Limb (tissue), 2 donors: Measurements from ENCODE around the gene CUL5.

Source experiments
- DNase-seq, 2 donors: peaks; one replicate each; pipeline ENCODE4 v3.0.0-alpha.2; 2016; ENCODE audit errors: extremely low spot score in 2 of 2

Gene CUL5

DNA sequence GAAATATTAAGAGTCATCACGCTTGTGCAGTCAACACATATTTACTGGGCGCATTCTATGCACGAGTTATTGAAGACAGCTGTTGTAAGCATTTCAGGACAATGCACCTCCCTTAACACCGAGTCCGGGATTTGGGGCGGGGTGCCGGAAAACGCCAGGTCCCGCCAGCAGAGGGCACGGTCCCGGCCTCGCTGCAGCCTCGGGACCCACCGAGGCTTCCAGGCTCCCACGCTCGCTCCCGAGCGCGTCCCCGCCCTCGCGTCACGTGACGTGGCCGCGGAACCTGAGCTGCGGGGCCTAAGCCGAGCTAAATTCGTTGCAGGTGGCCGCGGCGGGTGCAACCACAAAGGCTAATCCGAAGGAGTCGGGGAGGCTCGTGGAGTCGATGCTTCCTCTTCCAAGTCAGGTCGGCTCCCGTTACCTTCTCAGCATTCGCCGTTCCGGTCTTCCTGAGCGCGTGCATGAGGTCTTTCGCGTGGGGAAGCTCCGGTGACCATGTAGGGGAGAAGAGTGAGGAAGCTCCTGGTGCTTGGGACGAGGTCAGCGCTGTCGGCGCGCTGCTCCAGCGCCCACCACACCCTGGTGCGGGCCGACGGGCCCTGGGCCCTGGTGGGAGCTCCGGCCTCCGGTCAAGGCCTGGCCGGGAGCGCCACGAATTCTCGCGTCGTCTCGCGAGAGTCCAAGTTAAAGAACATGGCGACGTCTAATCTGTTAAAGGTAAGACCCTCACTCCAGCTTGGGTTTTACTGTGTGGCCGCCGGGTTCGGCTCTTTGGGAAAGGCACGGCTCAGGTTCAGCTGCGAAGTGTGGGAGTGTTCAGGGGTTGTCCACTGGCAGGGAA is at the start of gene CUL5:
Gene CUL5 (plus strand): TSS at position 243 of the 841 bp plus-strand sequence. CDS start 451 bp downstream, at position 694.
- DNase-seq = peak; percentile 90 to 96

DNA sequence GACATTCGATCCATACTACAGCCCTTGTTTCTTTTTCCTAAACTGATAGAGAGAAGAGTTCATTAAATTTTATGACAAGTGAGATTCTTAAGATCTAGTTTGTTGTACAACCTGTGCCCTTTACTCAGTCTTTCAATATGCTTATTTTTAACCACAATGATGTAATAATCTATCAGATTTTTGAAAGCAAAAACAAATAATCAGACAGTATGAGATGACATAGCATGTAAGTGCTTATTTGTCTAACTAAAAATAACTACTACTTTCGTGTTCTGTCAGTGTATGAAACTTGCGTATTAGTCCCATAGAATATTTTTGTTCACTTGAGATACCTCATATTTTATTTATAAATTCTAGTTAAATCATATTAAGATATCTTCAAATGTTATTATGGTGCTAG is 47.2 kb upstream of the CUL5 start:
- DNase-seq = no peak

DNA sequence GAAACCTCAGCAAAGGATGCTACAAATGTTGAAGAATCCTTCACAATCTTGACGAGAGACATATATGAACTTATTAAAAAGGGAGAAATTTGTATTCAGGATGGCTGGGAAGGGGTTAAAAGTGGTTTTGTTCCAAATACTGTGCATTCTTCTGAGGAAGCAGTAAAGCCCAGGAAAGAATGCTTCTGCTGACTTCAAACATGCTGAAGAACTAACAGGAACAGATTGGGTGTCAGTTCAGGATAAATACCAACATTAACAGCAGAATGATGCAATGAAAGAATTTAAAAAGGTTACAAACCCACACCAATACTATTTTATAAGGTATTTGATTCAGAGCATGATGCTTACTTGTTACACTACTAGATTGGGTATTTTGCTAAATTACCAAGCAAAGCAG is 46.5 kb upstream of the CUL5 start:
- DNase-seq = no peak

- DNase-seq = no peak
Measured at GRCh38 chr11:107963091-107963490, 45.6 kb upstream of the CUL5 start.

DNA sequence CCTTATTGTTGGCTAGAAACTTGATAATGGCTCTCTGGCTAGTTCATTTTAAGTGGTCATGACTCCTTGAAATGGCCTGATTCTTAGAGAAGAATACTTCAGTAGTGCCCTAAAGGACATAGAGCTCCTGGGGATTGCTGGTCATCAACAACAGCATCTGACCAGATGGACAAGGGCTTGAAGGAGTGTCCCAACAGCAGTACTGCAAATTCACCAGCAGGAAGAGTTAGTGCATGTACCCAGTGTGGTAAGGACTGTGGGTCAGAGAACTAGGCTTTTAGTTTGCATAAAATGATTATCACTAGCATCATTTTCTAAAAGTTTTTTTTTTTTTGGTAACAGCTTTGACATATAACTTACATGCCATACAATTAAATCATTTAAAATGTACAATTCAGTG is 39.5 kb upstream of the CUL5 start:
- no peak for DNase-seq

GRCh38 chr11:107970049-107970448 is 38.6 kb upstream of the CUL5 start:
- DNase-seq = no peak

DNA sequence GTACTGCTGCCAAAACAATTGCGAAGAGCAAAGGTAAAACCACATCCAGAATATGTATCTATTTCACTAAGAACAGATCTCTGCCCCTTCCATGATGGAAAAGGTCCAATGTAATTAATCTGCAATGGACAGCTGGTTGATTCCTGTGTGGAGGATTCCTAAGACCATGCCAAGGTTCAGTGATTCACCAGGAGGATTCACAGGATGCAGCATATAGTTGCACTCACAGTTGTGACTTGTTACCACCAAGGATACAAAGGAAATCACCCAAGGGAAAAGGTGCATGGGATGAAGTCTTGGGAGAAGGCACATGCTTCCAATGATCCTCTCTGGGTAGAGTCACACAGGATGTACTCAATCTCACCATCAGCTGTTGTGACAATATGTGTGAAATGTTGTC is 35.1 kb upstream of the CUL5 start:
- no peak for DNase-seq

DNA sequence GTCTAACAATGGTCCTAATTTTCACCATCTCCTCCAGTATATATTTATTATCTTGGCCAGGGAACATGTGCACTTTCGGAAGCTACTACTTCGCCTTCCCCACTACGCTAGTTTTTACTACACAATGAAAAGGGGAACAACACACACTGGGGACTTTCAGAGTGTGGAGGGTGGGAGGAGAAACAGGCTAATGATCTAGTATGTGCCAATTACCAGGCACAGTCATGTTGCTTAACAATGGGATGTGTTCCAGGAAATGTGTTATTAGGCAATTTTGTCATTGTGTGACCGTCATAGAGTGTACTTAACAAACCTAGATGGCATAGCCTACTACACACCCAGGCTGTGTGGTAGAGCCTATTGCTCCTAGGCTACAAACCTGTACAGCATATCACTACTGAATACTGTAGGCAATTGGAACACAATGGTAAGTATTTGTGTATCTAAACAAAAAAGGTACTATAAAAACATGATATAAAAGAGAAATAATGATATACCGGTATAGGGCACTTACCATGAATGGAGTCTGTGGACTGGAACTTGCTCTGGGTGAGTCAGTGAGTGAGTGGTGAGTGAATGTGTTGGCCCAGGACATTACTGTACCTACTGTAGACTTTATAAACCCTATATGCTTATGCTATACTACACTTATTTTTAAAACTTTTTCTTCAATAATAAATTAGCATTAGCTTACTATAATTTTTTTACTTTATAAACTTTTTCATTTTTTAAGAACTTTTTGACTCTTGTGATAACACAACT is 20.1 kb upstream of the CUL5 start:
- DNase-seq = no peak

GRCh38 chr11:107991868-107992414 is 16.8 kb upstream of the CUL5 start:
- DNase-seq = no peak

GRCh38 chr11:107996006-107996776 is 12.5 kb upstream of the CUL5 start:
- DNase-seq = no peak

DNA sequence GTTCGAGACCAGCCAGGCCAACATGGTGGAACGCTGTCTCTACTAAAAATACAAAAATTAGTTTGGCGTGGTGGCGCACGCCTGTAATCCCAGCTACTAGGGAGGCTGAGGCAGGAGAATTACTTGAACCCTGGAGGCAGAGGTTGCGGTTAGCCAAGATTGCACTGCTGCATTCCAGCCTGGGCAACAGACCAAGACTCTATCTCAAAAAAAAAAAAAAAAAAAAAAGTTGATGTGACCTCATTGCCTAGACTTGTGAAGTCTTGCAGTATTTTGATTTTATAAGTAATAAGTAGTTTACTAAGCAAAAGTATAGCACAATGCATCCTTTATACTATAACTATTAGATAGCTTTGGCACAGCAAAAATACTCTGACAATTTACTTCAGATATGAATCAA is 9.9 kb upstream of the CUL5 start:
- no peak for DNase-seq

DNA sequence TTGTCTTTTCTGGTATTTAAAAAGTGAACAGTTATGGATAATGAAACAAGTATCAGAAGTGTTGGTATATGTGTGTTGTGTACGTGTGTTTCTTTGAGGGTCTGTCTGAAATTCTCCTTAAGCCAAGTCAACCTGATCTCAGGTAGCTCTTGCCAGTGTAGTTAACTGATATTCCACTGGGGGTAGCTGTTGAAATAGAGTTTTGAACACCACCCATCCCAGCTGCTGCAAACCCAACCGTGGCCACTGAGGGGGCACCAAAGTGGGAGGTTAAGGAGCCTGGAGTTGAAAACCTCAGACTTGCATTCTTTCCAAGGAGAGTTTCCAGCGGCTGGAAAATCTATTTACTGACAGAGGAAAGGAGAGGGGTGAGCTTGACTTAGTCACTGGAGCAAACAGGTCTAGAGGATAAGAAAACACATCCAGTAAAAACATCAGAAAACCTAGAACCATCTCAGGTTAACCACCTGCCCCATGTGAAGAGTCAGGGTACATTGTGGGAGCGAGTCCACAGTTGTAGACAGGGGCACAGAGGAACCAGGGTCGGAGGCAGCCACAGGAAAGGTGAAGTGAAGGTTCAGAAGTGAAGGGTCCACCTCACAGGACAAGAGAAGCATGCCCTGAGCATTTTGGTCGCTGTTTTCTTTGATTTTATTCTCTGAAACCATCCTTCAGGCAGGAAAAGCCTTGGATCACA is 8.8 kb upstream of the CUL5 start:
- DNase-seq = no peak

- no peak for DNase-seq
Measured at GRCh38 chr11:108002476-108002875, 6.2 kb upstream of the CUL5 start.

DNA sequence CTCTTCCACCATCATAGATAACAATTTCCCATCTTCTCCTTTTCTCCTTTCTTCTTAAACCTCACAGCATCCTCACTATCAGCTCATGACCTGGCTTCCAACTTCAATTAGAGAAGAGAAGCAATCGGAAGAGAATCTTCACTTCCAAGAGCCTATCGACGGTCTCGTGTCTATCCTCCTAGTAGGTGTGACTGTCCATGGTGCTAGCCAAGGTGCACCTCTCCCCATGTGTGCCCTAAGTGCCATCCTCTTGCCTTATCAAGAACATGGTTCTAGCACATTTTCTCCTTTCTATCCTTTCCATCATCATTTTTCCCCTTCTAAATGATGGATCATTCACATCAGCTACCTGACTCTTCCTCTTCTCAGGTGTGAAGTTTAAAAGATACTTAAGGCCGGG is 5.1 kb upstream of the CUL5 start:
- DNase-seq = no peak

GRCh38 chr11:108007819-108008218 is 879 bp upstream of the CUL5 start:
- no peak for DNase-seq

DNA sequence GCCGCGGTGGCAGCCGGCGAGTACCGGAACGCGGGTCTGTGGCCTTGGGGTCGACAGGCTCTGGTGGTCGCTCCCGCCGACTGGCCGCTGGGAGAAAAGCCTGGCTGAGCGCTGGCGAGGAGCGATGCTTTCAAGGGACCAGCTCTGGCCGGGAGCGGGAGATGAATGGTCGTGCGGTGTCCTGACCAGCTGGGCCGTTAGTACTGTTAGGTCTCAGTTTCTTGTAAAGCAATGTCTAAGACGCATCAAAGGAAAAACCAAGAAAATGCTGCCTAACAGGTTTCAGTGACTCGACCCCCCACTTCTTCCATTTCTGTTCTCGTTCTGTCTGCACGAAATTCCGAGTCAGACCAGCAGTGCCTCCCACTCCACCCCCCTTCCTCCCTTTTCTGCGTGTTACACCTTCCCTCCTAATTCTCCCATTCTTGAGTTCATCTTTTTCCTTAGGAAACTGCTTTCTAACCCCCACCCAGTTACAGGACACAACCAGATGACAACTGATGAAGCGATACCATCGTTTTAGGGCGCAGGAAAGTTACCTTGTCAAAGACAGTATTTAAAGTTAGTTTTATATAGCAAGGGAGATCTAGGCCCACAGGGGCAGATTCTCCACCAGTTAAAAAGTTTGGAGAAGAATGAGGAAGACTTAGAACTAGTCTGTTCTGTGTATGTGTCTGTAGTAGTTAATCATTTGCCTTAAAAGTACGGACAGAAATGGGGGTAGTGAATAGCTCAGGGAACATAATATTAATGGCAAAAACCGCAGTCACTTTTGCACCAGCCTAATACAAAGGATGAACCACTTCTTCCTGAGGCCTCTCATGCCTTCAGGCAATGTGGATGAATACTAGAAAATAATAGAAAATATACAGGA is 1.0 kb downstream of the CUL5 start:
- no peak for DNase-seq

- DNase-seq = no peak
Measured at GRCh38 chr11:108012139-108012725, 3.5 kb downstream of the CUL5 start.

DNA sequence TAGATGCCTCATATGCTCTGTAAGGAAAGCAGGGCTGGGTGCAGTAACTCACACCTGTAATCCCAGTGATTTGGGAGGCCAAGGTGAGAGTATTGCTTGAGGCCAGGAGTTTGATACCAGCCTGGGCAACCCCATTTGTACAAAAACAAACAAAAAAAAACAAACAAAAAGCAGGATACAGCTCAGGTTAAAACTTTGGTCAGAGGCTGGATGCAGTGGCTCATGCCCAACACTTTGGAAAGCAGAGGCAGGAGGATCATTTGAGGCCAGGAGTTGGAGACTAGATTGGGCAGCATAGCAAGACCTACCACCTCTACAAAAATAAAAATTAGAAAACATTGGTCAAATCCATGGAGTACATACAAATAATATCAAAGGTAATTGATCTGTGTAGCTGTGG is 7.9 kb downstream of the CUL5 start:
- no peak for DNase-seq

DNA sequence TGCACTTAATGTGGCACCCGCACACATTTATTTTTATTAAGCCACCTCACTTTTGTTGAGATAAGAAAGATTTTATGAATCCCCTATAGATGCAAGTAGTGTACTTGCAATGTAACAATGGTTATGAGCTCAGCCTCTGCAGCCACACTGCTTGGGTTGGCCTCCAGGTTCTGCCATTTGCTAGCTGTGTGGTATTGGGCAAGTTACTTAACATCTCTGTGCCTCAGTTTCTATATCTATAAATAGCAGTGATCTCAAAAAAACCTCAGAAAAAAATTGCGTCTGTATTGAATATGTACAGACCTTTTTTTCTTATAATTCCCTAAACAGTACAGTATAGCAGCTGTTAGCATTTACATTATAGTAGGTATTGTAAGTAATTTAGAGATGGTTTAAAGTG is 10.0 kb downstream of the CUL5 start:
- DNase-seq = no peak
